ENCODE measurements around the gene CXCR3.
"Not testable (repeated sequence)": the region's sequence is repeated elsewhere in the genome, so short reads cannot be mapped to it uniquely, and the experiment has no call there.

Gene CXCR3

DNA sequence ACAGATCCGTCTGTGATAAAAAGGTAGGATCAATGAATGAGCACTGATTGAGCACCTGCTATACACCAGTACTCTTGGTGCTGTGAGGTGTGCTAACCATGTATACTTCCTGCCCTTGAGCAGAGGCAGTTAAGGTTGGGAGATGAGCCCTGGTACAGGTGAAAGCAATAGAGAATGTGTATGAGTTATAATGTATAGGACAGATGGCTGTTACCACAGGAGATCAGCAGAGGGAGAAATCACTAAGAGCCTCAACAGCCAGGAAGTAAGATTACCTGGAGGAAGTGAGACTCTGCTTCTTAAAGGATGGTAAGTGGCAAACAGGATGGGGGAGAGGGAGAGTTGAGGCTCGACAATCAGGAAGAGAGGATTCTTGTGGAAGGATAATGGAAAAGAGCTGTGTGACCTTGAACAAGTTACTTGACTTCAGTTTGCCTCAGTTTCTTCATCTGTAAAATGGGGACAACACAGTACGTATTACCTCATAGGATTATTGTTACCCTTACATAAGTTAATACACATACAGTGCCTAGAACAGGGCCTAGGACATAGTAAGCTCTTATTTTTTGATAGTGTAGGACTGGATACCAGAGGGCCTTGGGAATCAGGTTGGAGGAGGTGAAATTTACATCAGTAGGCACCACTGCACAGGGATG, 9.1 kb downstream of the CXCR3 start:
- no peak for DNase-seq (ENCODE audit: low read depth, low spot score)

DNA sequence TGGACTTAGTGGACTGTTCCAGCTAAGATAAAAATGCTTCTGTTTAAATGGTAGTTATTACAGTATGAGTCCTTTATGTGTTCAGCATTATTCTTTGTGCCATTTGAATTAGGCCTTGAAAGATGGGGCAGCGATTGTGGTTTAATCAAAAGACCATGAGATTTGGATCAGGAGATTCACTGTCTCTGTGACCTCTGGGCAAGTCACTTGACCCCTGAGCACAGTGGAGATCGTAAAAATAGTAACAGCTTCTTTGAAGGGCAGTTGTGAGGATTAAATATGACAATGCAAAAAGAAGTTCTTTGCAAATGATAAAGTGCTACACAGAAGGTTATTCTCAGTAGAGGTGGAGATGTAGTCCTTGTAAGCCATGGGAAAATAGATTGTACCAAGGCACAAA, 10.8 kb downstream of the CXCR3 start:
- no peak for DNase-seq (ENCODE audit: low read depth, low spot score)

DNA sequence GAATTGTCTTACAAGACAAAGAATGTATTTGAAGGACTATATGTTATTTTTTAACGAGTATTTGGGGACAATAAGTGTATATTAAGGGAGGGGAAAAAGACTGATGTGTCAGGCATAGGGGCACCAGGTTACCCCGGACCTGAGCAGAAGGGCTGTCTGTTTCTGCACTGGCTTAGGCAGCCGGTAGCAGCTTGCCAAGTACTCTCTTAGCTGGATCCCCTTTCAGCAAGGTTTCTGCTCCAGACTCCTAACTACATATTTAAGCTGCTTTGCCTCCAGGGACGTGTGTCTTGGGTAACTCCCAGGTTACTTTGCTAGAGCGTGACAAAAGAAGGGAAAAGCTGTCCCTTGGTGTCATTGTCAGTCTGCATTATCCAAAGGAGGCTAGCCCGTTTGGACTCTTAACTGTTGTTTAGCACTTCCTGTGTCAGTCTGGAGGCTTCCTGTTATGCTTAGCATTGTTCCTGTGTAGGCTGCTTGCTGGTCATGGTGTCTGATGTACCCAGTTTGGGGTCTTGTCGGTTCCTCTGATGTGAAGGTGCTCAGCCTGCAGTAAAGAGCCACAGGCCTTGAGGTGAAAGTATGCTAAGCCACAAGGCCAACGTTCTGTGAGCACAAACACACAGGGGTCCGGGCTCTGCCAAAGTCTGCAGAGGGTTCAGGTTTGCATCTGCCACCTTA, 11.6 kb downstream of the CXCR3 start:
- no peak for DNase-seq (ENCODE audit: low read depth, low spot score)

GRCh38 chrX:71604796-71605568, 13.3 kb downstream of the CXCR3 start:
- DNase-seq (ENCODE audit: low read depth, low spot score) = no peak

- no peak for DNase-seq (ENCODE audit: low read depth, low spot score)
Measured at GRCh38 chrX:71604141-71604540, 14.2 kb downstream of the CXCR3 start.

- DNase-seq (ENCODE audit: low read depth, low spot score) = no peak
Measured at GRCh38 chrX:71603618-71604017, 14.7 kb downstream of the CXCR3 start.

- DNase-seq (ENCODE audit: low read depth, low spot score) = no peak
Measured at GRCh38 chrX:71599965-71600364, 18.3 kb downstream of the CXCR3 start.

- DNase-seq (ENCODE audit: low read depth, low spot score) = not testable (repeated sequence)
Measured at GRCh38 chrX:71593210-71593609, 25.1 kb downstream of the CXCR3 start.

DNA sequence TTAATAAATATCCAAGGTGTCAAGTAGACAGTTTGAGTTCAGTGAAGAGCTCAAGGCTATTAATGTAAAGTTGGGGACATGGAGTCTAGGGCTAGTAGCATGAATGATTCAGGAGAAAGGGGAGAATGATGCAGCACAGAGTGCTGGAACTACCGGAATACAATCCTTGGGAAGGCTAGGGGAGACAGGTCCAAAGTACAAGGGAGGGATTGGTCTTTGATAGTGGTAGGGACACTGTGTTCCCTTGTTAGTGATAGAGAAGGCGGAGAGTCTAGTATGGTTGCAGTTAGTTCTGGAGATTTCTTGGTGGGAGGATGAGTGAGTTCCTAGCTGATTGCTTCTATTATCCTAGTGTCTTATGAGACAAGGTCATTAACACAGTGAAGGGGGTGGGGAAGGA, 31.4 kb downstream of the CXCR3 start:
- DNase-seq (ENCODE audit: low read depth, low spot score) = no peak

DNA sequence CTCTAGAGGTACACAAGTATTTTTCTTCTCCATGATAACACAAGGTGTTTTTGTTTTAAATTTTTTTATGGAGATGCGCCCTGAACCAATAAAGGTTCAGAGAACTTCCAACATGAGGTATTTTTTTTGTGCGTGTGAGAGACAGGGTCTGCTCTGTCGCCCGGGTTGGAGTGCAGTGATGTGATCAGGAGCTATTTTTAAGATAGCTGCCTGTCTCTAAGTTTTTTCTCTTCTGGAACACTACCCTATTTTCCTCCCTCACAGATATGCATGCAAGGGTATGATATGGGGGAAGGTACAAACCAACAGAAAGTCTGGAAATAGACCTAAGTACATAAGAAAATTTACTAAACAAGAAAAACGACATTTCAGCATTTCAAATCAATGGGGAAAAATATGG, 37.1 kb downstream of the CXCR3 start:
- DNase-seq (ENCODE audit: low read depth, low spot score) = no peak

GRCh38 chrX:71579990-71580380, 38.3 kb downstream of the CXCR3 start:
- DNase-seq (ENCODE audit: low read depth, low spot score) = no peak

GRCh38 chrX:71579136-71579989, 38.9 kb downstream of the CXCR3 start:
- DNase-seq (ENCODE audit: low read depth, low spot score) = no peak

DNA sequence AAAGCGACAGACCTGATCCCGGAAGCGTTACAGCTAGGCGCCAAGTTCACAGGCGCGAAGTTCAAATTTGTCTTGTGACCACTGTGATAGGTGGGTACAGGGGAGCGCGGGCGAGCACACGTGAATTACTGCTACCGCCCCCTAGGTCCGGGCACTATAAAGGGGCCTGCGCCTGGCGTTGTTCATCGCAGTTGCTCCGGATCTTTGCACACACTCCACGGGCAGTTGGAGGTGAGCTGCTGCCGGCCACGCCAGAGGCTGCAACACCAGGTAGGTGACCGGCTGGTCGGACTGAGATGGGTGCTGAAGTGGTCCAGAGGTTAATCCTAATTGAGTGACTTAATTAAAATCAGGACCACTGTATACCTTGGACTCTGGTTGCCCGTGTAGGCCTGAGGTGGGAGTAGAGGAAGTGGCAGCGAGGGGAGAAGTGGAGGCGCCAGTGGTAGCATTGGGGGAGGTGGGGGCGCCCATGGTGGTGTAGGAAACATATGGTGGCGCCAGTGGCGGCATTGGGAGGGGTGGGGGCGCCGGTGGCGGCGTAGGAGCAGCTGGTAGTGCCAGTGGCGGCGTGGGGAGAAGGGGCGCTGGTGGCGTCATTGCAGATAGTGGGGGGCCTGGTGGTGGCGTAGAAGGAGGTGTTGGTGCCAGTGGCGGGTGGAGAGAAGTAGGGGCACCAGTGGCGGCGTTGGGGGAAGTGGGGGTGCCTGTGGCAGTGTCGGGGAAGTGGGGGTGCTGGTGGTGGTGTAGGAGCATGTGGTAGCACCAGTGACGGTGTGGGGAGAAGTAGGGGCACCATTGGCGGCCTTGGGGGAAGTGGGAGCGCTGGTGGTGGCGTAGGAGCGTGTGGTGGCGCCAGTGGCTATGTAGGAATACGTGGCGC, 39.8 kb downstream of the CXCR3 start, which contains the start of gene GCNA:
Gene GCNA (plus strand): TSS at position 185 of the 883 bp plus-strand sequence. CDS start 2,385 bp downstream, outside the sequence.
- no peak for DNase-seq (ENCODE audit: low read depth, low spot score)

DNA sequence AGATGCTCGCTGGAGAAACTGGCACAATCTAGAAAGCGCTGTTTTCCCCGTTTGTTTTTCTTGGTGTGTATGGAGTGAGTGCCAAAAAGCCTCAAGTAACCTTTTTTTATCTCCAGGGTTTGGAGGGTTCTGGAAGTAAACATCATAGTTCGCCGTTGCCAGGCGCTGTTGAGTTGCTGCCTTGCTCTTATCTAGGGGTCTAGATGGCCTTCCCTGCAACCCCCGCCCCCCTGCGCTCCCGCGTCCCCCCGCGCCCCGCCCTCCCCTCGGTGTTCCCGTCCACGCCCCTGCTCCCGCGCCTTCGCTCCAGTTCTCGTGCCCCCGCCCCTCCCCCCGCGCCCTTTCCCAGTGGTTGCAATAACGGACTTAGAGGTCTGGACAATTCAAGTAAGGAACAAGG, 40.6 kb downstream of the CXCR3 start:
- no peak for DNase-seq (ENCODE audit: low read depth, low spot score)

GRCh38 chrX:71573590-71573989, 44.7 kb downstream of the CXCR3 start:
- DNase-seq (ENCODE audit: low read depth, low spot score) = no peak

DNA sequence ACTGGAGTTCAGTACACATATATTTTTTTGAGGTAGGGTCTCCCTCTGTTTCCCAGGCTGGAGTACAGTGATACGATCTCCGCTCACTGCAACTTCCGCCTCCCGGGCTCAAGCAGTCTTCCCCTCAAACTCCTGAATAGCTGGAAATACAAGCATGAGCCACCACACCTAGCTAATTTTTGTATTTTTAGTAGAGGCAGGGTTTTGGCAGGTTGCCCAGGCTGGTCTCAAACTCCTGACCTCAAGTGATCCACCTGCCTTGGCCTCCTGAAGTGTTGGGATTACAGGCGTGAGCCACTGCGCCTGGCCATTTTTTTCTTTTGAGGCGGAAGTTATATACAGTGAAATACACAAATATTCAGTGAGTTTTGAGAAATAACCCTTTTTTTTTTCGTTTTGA, 46.9 kb downstream of the CXCR3 start:
- not testable (repeated sequence) for DNase-seq (ENCODE audit: low read depth, low spot score)

Measured in brain pericyte (primary cell).